Measurements from ENCODE around the gene IL19. TPM values are rescaled to one million over a fixed set of nuclear protein-coding genes. Genes with fewer than 3 reads are reported as not detected.
A peak's percentile ranks its signal among the peaks of the same experiment; 100 is the strongest.

The IL19 gene
- total RNA-seq, 4 donors from 2014 or later, result 0.60 TPM; not detected in 3

DNA sequence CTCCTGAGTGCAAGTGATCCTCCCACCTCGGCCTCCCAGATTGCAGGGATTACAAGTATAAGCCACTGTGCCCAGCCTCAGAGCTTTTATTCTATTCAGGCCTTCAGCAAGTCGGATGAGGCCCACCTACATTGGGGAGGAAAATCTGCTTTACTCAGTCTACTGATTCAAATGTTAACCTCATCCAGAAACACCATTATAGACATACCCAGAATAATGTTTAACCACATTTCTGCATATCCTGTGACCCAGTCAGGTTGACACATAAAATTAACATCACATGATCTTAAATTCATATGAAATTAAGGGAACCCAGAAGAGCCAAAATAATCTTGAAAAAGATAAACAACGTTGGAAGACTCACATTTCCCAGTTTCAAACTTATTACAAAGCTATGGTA, 109.7 kb downstream of the IL19 start:
- DNase-seq (ENCODE audit: low spot score) (no peak), ATAC-seq (ENCODE audit: low FRiP score) (no peak)
- TF ChIP-seq, protein P1, sequence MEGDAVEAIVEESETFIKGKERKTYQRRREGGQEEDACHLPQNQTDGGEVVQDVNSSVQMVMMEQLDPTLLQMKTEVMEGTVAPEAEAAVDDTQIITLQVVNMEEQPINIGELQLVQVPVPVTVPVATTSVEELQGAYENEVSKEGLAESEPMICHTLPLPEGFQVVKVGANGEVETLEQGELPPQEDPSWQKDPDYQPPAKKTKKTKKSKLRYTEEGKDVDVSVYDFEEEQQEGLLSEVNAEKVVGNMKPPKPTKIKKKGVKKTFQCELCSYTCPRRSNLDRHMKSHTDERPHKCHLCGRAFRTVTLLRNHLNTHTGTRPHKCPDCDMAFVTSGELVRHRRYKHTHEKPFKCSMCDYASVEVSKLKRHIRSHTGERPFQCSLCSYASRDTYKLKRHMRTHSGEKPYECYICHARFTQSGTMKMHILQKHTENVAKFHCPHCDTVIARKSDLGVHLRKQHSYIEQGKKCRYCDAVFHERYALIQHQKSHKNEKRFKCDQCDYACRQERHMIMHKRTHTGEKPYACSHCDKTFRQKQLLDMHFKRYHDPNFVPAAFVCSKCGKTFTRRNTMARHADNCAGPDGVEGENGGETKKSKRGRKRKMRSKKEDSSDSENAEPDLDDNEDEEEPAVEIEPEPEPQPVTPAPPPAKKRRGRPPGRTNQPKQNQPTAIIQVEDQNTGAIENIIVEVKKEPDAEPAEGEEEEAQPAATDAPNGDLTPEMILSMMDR (IDR thresholded peaks at IDR 0.05), result no peak

DNA sequence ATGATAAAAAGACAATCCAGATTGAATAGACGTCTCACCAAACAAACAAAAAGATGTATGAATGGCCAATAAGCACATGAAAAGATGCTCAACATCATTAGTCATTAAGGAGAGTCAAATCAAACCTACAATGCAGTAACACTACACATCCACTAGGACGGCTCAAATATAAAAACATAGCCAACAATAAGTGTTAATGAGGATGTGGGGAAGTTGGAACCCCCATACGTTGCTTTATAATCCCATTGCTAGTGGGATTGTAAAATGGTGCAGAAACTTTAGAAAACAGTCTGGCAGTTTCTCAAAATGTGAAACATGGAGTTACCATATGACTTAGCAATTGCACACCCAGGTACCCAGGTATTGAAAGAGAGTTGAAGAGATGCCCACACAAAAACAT, 112.0 kb downstream of the IL19 start:
- TF ChIP-seq, protein P1 (IDR thresholded peaks at IDR 0.05), result no peak
- DNase-seq (ENCODE audit: low spot score) (no peak), ATAC-seq (ENCODE audit: low FRiP score) (no peak)

DNA sequence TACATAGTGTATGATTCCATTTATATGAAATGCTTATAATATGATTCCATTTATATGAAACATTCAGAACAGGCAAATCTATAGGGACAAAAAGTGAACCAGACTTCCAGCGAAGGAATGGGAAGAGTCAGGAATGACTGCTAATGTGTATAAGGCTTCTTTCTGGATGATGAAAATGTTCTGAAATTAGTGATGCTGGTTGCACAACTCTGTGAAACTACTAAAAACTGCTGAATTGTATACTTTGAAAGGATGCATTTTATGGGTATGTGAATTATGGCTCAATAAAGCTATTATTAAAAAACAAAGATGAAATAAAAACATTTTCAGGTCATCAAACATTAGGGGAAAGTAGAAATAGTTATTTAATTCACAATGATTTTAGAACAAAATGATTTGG, 112.6 kb downstream of the IL19 start:
- TF ChIP-seq, protein P1 (IDR thresholded peaks at IDR 0.05), result no peak
- ATAC-seq (ENCODE audit: low FRiP score) (no peak), DNase-seq (ENCODE audit: low spot score) (no peak)

DNA sequence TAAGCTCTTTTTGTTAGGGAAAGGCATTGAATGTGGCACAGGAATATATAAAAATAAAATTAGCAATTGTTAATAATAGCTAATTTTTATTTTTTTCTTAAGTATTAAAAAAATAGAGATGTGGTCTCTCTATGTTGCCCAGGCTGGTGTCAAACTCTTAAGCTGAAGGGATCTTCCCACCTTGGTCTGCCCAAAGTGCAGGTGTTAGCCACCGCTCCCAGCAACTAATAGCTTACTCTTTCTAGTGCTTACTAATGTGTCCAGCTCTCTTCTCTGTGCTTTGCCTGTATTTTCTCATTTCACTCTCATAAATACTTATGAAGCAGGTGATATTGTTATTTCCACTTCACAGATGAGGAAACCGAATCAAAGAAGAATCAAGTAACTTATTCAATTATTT, 113.3 kb downstream of the IL19 start:
- TF ChIP-seq, protein P1 (IDR thresholded peaks at IDR 0.05), result no peak
- no peak for ATAC-seq (ENCODE audit: low FRiP score)
- DNase-seq (ENCODE audit: low spot score), result no peak

DNA sequence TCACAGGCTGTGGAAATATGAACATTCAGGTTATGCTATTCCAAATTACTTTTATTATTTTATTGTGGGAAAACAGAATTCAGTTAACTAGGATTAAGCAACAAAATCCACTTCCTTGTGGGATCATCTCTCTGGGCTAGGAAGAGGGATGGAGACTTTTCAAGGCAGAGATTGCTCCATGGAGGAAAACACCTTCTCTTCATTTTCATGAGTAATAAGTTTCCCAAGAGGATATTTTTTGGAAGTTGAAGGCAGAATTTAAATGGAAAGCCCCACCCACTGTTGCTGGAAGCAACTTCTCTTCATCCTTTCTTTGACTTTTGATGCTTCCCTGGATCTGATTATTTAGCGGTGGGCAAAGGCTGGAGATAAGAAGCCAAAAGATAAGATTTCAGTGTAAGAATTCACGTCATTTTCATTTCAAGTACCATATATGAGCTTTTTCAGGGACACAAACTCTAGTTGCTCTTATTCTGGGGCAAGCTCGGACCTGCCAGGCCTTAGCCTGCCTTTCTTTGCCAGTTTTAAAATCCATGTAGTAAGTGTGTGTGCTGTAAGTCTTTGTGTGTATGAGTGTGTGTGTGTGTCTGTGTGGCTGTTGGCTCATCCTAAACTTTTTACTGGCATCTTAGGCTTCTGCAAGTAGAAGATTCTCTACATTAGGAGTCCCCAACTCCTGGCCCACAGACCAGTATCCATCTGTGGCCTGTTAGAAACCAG, 114.9 kb downstream of the IL19 start:
- DNase-seq (ENCODE audit: low spot score) (no peak), ATAC-seq (ENCODE audit: low FRiP score) (peak; percentile 57)
- TF ChIP-seq, protein P1 (IDR thresholded peaks at IDR 0.05), result no peak

DNA sequence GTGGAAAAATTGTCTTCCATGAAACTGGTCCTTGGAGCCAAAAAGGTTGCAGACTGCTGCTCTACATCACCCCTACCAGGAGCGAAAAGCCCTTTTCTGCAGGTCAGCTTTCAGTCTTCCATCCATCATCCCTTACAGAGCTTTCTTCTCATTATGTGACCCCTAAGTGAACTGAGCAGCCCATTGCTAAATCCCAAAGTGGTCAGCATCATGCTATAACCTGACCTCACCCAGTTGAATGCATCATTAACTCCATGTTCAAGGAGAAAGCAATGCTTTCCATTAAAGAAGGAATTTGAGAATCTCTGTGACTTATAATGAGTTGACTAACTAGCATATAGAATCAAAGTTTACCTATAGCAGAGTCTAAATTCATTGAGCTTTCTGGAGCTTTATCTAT, 116.3 kb downstream of the IL19 start:
- ATAC-seq (ENCODE audit: low FRiP score), result no peak
- no peak for DNase-seq (ENCODE audit: low spot score)
- TF ChIP-seq, protein P1 (IDR thresholded peaks at IDR 0.05), result no peak

DNA sequence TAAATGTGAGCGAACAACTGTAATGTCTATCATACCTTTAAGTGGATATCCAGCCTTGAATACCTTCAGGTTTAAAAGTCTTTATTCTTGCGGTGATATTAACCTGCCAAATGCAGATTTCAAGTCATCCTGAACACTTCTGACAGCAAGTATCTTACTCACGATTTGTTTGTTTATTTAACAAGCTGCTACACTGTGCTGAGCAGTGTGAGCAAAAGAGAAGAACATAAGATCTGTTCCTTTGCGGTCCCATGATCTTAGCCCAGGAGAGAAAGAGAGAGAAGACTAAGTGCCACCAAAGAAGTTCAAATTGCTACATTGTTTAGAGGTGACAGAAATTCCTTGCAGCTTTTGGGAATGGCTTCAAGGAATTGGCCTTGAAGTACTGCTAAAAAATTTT, 117.1 kb downstream of the IL19 start:
- no peak for DNase-seq (ENCODE audit: low spot score)
- TF ChIP-seq, protein P1 (IDR thresholded peaks at IDR 0.05), result no peak

More for the DNA sequence above, 117.1 kb downstream of the IL19 start:
- ATAC-seq (ENCODE audit: low FRiP score), result no peak

Measured in omental fat pad (tissue), 4 donors.